Activated CD4-positive, alpha-beta T cell treated with anti-CD3 and anti-CD28 coated beads for 48 hours (primary cell): ENCODE results near the gene PCDHB8.
"Not testable (repeated sequence)": the region's sequence is repeated elsewhere in the genome, so short reads cannot be mapped to it uniquely, and the experiment has no call there.

ENCODE experiments used
- DNase-seq: peaks from one replicate; pipeline ENCODE4 v3.0.0-alpha.2; 2020

PCDHB8 gene

DNA sequence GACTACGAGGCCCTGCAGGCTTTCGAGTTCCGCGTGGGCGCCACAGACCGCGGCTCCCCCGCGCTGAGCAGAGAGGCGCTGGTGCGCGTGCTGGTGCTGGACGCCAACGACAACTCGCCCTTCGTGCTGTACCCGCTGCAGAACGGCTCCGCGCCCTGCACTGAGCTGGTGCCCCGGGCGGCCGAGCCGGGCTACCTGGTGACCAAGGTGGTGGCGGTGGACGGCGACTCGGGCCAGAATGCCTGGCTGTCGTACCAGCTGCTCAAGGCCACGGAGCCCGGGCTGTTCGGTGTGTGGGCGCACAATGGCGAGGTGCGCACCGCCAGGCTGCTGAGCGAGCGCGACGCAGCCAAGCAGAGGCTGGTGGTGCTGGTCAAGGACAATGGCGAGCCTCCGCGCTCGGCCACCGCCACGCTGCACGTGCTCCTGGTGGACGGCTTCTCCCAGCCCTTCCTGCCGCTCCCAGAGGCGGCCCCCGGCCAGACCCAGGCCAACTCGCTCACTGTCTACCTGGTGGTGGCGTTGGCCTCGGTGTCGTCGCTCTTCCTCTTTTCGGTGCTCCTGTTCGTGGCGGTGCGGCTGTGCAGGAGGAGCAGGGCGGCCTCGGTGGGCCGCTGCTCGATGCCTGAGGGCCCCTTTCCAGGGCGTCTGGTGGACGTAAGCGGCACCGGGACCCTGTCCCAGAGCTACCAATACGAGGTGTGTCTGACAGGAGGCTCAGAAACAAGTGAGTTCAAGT, 6.7 kb downstream of the PCDHB8 start:
- not testable (repeated sequence) for DNase-seq

DNA sequence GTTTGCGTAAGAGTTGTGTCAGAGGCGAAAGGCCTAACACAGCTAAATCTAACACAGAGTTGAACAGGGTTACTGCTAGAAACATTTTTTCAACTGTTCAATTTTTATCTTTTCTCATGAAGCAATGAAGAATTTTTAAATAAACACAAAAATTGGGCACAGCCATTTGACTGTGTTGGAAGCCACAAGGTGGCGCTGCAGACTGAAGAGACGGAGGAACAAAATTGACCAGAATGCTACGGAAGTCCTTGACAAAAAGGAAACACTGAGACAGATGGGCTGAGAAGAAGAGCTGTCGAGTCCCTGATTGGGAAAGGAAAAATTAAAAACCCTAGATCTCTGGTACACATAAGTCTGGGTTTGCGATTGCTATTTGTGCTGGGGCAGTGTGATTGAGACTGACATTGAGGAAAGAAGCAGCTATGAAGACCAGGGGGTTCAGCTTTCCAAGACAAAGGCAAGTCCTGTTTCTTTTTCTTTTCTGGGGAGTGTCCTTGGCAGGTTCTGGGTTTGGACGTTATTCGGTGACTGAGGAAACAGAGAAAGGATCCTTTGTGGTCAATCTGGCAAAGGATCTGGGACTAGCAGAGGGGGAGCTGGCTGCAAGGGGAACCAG, 9.4 kb downstream of the PCDHB8 start, which contains the start of gene PCDHB9:
PCDHB9 (plus strand) TSS at position 265 of the 616 bp plus-strand sequence; CDS start at position 423, 158 bp downstream.
- peak; percentile 46 for DNase-seq

DNA sequence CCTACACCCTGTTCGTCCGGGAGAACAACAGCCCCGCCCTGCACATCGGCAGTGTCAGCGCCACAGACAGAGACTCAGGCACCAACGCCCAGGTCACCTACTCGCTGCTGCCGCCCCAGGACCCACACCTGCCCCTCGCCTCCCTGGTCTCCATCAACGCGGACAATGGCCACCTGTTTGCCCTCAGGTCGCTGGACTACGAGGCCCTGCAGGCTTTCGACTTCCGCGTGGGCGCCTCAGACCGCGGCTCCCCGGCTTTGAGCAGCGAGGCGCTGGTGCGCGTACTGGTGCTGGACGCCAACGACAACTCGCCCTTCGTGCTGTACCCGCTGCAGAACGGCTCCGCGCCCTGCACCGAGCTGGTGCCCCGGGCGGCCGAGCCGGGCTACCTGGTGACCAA, 11.1 kb downstream of the PCDHB8 start:
- DNase-seq: not testable (repeated sequence)

DNA sequence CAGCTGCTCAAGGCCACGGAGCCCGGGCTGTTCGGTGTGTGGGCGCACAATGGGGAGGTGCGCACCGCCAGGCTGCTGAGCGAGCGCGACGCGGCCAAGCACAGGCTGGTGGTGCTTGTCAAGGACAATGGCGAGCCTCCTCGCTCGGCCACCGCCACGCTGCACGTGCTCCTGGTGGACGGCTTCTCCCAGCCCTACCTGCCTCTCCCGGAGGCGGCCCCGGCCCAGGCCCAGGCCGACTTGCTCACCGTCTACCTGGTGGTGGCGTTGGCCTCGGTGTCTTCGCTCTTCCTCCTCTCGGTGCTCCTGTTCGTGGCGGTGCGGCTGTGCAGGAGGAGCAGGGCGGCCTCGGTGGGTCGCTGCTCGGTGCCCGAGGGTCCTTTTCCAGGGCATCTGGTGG, 11.5 kb downstream of the PCDHB8 start:
- not testable (repeated sequence) for DNase-seq

DNA sequence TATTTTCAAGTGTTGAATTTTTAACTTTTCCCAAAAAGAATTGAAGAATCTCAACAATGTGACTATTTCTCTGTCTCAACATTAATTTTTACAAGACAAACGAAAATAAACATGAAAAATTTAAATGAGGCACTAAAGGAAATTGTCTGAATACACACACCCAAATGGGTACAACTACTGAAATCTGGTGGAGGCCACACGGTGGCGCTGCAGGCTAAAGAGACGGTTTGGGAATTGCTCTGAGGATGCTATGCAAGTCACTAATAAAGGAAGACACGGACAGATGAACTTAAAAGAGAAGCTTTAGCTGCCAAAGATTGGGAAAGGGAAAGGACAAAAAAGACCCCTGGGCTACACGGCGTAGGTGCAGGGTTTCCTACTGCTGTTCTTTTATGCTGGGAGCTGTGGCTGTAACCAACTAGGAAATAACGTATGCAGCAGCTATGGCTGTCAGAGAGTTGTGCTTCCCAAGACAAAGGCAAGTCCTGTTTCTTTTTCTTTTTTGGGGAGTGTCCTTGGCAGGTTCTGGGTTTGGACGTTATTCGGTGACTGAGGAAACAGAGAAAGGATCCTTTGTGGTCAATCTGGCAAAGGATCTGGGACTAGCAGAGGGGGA, 14.6 kb downstream of the PCDHB8 start, which contains the start of gene PCDHB10:
PCDHB10 (plus strand) TSS at position 244 of the 616 bp plus-strand sequence; CDS start at position 444, 200 bp downstream.
- DNase-seq: peak; percentile 56

DNA sequence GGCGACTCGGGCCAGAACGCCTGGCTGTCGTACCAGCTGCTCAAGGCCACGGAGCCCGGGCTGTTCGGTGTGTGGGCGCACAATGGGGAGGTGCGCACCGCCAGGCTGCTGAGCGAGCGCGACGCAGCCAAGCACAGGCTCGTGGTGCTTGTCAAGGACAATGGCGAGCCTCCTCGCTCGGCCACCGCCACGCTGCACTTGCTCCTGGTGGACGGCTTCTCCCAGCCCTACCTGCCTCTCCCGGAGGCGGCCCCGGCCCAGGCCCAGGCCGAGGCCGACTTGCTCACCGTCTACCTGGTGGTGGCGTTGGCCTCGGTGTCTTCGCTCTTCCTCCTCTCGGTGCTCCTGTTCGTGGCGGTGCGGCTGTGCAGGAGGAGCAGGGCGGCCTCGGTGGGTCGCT, 16.7 kb downstream of the PCDHB8 start:
- not testable (repeated sequence) for DNase-seq

DNA sequence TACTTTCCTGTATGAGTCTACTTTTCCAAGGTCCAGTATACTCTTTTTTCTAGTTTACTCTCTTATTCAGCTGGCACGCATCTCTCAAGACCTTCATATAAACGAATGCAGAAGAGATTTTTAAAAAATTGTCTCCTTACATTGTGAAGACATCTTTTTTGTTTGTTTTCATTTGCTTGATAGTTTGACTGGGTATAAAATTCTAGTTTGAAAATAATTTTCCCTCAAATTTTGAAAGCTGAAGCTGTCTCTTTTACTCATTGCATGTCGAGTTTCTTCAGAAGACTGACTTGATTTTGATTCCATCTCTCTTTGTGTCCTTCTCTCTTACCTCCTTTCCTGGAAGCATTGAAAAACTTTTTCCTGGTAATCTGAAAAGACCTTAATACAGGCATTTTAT, 18.8 kb downstream of the PCDHB8 start:
- DNase-seq: no peak

DNA sequence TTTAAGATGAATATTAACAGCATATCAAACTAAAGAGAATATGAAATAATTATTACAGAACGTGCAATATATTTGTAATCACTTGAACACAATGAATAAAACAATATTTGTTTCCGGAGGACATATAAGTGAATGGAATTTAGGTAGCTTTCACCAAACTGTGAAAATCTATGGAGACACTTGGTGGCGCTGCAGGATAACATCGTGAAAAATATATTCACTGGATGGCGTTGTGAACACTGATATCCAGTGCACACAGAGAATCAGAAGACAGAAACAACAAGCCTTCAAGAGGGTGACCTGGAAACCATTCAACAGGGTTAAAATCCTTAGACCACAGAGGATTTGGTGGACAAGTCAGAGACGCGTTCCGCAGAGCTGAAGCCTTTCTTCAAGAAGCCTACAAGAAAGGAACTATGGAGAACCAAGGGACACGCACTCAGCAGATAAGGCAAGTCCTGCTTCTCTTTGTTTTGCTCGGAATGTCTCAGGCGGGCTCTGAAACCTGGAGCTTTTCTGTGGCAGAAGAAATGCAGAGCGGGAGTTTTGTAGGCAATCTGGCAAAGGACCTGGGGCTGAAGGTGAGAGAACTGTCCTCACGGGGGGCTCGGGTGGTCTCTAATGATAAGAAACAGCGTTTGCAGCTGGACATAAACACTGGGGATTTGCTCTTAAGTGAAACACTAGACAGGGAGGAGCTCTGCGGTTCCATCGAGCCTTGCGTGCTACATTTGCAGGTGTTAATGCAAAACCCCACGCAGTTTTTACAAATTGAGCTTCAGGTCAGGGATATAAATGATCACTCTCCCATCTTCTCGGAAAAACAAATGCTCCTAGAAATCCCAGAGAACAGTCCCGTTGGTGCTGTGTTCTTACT, 22.0 kb downstream of the PCDHB8 start, which contains the start of gene PCDHB11:
PCDHB11 (plus strand) TSS at position 269 of the 877 bp plus-strand sequence; CDS start at position 417, 148 bp downstream.
- no peak for DNase-seq

DNA sequence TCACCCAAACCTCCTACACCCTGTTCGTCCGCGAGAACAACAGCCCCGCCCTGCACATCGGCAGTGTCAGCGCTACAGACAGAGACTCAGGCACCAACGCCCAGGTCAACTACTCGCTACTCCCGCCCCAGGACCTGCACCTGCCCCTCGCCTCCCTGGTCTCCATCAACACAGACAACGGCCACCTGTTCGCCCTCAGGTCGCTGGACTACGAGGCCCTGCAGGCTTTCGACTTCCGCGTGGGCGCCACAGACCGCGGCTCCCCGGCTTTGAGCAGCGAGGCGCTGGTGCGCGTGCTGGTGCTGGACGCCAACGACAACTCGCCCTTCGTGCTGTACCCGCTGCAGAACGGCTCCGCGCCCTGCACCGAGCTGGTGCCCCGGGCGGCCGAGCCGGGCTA, 23.5 kb downstream of the PCDHB8 start:
- DNase-seq: not testable (repeated sequence)

DNA sequence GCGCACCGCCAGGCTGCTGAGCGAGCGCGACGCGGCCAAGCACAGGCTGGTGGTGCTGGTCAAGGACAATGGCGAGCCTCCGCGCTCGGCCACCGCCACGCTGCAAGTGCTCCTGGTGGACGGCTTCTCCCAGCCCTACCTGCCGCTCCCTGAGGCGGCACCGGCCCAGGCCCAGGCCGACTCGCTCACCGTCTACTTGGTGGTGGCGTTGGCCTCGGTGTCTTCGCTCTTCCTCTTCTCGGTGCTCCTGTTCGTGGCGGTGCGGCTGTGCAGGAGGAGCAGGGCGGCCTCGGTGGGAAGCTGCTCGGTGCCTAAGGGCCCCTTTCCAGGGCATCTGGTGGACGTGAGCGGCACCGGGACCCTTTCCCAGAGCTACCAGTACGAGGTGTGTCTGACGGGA, 24.1 kb downstream of the PCDHB8 start:
- not testable (repeated sequence) for DNase-seq

DNA sequence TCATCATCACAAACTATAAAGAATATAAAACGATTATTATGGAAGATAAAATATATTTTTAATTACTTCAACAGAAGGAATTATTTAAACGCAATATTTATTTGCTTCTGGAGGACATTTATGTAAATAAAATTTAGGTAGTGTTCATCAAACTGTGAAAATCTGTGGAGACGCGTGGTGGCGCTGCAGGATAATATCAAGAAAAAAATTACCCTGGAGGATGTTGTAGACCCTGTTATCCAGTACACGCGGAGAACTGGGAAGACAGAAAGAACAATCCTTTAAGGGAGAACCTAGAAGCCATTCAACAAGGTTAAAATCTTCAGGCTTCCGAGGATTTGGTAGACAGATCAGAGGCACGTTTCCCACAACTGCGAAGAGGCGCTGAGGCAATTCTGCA, 30.9 kb downstream of the PCDHB8 start, which contains the start of gene PCDHB12:
PCDHB12 (plus strand) TSS at position 242 of the 400 bp plus-strand sequence. CDS start 189 bp downstream, outside the sequence.
- DNase-seq: no peak

DNA sequence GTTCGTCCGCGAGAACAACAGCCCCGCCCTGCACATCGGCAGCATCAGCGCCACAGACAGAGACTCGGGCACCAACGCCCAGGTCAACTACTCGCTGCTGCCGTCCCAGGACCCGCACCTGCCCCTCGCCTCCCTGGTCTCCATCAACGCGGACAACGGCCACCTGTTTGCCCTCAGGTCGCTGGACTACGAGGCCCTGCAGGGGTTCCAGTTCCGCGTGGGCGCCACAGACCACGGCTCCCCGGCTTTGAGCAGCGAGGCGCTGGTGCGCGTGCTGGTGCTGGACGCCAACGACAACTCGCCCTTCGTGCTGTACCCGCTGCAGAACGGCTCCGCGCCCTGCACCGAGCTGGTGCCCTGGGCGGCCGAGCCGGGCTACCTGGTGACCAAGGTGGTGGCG, 32.7 kb downstream of the PCDHB8 start:
- DNase-seq: not testable (repeated sequence)

DNA sequence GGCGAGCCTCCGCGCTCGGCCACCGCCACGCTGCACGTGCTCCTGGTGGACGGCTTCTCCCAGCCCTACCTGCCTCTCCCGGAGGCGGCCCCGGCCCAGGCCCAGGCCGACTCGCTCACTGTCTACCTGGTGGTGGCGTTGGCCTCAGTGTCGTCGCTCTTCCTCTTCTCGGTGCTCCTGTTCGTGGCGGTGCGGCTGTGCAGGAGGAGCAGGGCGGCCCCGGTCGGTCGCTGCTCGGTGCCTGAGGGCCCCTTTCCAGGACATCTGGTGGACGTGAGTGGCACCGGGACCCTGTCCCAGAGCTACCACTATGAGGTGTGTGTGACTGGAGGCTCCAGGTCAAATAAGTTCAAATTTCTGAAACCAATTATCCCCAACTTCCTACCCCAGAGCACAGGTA, 33.3 kb downstream of the PCDHB8 start:
- DNase-seq: not testable (repeated sequence)

DNA sequence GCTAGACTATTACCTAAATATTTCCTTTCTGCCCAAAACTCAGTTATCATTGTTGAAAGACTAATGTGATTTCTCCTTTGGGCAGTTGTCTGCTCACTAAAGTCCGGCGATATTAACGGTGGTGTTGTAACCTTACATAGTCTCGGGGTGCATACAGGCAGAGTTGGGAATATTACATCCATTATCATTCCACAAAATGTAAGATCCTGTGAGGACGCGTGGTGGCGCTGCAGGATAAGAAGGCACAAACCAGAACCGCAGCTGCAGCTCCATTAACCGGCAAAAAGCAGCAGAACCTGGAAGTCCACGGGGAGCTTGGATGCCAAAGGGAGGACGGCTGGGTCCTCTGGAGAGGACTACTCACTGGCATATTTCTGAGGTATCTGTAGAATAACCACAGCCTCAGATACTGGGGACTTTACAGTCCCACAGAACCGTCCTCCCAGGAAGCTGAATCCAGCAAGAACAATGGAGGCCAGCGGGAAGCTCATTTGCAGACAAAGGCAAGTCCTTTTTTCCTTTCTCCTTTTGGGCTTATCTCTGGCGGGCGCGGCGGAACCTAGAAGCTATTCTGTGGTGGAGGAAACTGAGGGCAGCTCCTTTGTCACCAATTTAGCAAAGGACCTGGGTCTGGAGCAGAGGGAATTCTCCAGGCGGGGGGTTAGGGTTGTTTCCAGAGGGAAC, 36.2 kb downstream of the PCDHB8 start, which contains the start of gene PCDHB13:
PCDHB13 (plus strand) TSS at position 264 of the 684 bp plus-strand sequence; CDS start at position 469, 205 bp downstream.
- peak; percentile 18 for DNase-seq

DNA sequence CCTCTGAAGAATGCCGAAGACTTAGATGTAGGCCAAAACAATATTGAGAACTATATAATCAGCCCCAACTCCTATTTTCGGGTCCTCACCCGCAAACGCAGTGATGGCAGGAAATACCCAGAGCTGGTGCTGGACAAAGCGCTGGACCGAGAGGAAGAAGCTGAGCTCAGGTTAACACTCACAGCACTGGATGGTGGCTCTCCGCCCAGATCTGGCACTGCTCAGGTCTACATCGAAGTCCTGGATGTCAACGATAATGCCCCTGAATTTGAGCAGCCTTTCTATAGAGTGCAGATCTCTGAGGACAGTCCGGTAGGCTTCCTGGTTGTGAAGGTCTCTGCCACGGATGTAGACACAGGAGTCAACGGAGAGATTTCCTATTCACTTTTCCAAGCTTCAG, 37.0 kb downstream of the PCDHB8 start:
- not testable (repeated sequence) for DNase-seq

DNA sequence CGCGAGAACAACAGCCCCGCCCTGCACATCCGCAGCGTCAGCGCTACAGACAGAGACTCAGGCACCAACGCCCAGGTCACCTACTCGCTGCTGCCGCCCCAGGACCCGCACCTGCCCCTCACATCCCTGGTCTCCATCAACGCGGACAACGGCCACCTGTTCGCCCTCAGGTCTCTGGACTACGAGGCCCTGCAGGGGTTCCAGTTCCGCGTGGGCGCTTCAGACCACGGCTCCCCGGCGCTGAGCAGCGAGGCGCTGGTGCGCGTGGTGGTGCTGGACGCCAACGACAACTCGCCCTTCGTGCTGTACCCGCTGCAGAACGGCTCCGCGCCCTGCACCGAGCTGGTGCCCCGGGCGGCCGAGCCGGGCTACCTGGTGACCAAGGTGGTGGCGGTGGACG, 37.9 kb downstream of the PCDHB8 start:
- not testable (repeated sequence) for DNase-seq

DNA sequence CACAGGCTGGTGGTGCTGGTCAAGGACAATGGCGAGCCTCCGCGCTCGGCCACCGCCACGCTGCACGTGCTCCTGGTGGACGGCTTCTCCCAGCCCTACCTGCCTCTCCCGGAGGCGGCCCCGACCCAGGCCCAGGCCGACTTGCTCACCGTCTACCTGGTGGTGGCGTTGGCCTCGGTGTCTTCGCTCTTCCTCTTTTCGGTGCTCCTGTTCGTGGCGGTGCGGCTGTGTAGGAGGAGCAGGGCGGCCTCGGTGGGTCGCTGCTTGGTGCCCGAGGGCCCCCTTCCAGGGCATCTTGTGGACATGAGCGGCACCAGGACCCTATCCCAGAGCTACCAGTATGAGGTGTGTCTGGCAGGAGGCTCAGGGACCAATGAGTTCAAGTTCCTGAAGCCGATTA, 38.4 kb downstream of the PCDHB8 start:
- not testable (repeated sequence) for DNase-seq

DNA sequence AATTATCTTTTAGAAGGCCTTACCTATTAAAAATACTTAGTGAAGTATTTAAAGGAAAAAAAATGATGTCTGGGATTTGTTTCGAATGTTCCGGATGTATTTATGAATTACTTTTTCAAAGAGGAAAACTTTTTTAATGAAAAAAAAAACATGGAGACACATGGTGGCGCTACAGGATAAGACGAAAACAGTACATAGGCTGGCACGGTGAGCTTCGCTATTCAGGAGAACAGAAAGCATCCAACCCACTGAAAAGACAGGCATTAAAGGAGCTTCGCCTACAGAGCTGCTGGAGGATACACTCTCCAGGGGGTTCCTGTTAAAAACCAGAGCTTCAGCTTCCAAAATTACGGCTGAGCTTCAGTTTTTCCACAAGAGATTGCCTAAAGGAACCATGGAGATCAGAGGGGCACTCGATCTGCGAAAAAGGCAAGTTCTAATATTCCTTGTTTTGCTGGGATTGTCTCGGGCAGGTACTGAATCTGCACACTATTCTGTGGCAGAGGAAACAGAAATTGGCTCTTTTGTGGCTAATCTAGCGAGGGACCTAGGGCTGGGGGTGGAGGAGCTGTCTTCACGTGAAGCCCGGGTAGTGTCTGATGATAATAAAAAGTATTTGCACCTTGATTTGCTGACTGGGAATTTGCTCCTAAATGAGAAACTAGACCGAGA, 45.7 kb downstream of the PCDHB8 start, which contains the start of gene PCDHB14:
PCDHB14 (plus strand) TSS at position 232 of the 672 bp plus-strand sequence; CDS start at position 395, 163 bp downstream.
- DNase-seq: no peak

DNA sequence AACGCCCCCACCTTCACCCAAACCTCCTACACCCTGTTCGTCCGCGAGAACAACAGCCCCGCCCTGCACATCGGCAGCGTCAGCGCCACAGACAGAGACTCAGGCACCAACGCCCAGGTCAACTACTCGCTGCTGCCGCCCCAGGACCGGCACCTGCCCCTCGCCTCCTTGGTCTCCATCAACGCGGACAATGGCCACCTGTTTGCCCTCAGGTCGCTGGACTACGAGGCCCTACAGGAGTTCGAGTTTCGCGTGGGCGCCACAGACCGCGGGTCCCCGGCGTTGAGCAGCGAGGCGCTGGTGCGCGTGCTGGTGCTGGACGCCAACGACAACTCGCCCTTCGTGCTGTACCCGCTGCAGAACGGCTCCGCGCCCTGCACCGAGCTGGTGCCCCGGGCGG, 47.3 kb downstream of the PCDHB8 start:
- not testable (repeated sequence) for DNase-seq

DNA sequence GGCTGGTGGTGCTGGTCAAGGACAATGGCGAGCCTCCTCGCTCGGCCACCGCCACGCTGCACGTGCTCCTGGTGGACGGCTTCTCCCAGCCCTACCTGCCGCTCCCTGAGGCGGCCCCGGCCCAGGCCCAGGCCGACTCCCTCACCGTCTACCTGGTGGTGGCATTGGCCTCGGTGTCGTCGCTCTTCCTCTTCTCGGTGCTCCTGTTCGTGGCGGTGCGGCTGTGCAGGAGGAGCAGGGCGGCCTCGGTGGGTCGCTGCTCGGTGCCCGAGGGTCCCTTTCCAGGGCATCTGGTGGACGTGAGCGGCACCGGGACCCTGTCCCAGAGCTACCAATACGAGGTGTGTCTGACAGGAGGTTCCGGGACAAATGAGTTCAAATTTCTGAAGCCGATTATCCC, 47.8 kb downstream of the PCDHB8 start:
- not testable (repeated sequence) for DNase-seq
